Sigmoid colon (tissue), 7 donors: Measurements from ENCODE around the gene WFDC2. TPM values are rescaled to one million over a fixed set of nuclear protein-coding genes. Genes with fewer than 3 reads are reported as not detected.

Source experiments
- DNase-seq: peaks from one replicate; pipeline ENCODE4 v3.0.0-alpha.2; 2019
- H3K27ac ChIP-seq, 4 donors: fragments of 200-600 bp; sonication (generic); one replicate each; pipeline ENCODE4 v1.5.1; 2016 to 2019; ENCODE audit warnings: mild to moderate bottlenecking in 1 of 4
- H3K27me3 ChIP-seq, 3 donors: fragments of 200-600 bp; sonication (generic); one replicate each; pipeline ENCODE4 v1.5.1; 2019; ENCODE audit warnings: mild to moderate bottlenecking in 1 of 3
- H3K36me3 ChIP-seq, 4 donors: fragments of 200-600 bp; sonication (generic); one replicate each; pipeline ENCODE4 v1.5.1; 2016 to 2019
- H3K4me1 ChIP-seq, 4 donors: fragments of 200-600 bp; sonication (generic); one replicate each; pipeline ENCODE4 v1.5.1; 2017 to 2019
- H3K4me3 ChIP-seq, 4 donors: fragments of 200-600 bp; sonication (generic); one replicate each; pipeline ENCODE4 v1.5.1; 2017 to 2019; ENCODE audit warnings: mild to moderate bottlenecking in 2 of 4, moderate library complexity in 1 of 4
- H3K9me3 ChIP-seq, 4 donors: fragments of 200-600 bp in 3 of 4; sonication (generic) in 3 of 4; one replicate each; pipeline versions ENCODE4 v1.5.1 to v1.6.1; 2013 to 2019
- EP300 ChIP-seq, 4 donors: sonication (generic); formaldehyde crosslinking; IDR thresholded peaks; one replicate each; pipeline ENCODE4 v1.6.1; 2017; ENCODE audit warnings: antibody characterized with exemption in 4 of 4
- POLR2A ChIP-seq, 2 donors: fragments of 450-650 bp; IDR thresholded peaks; one replicate each; pipeline ENCODE4 v1.6.1; 2016; ENCODE audit warnings: antibody characterized with exemption in 2 of 2, mild to moderate bottlenecking in 2 of 2, moderate library complexity in 2 of 2
- POLR2AphosphoS5 ChIP-seq, 4 donors: sonication (generic); formaldehyde crosslinking; IDR thresholded peaks; one replicate each; pipeline ENCODE4 v1.6.1; 2017; ENCODE audit warnings: antibody characterized with exemption in 4 of 4
- WGBS, 2 donors: extraction: QIAGEN DNeasy Blood & Tissue Kit; methylation state at CpG; one replicate each; pipeline ENCODE4 v1.1.7; 2013; 5-methylcytosine and 5-hydroxymethylcytosine counted together
- intact Hi-C: fragments of 100-400 bp; cut with DNase I; formaldehyde crosslinking; loops from one replicate; pipeline ENCODE4 v1.15.1; 2023
- polyA plus RNA-seq, 3 donors: library from polyadenylated mRNA; stranded (reverse); fragments of 200-250 nt; gene quantifications; one replicate each; pipeline ENCODE4 v1.2.3, GENCODE V29; 2013
- total RNA-seq, 4 donors: library from RNA; depleted of rRNA; stranded (reverse); fragments of >200 nt; gene quantifications; one replicate each; pipeline ENCODE4 v1.1.0, GENCODE V29; 2016
- TF ChIP-seq, protein P1 (sequence below), 4 experiments: fragments of 450-650 bp in 3 of 4; fragments of 200-600 bp in 1 of 4; IDR thresholded peaks; one replicate each; pipeline ENCODE4 v1.5.1; 2016 to 2019; ENCODE audit warnings: antibody characterized with exemption in 4 of 4, mild to moderate bottlenecking in 3 of 4, moderate library complexity in 2 of 4
- donor health status: healthy with polysubstance abuse.
- donor health status: Bipolar disorder and iron deficiency.
- donor health status: healthy.

Gene WFDC2
- total and polyA plus RNA-seq, 7 donors = 29.6 to 94.1 (median 42.5) TPM

DNA sequence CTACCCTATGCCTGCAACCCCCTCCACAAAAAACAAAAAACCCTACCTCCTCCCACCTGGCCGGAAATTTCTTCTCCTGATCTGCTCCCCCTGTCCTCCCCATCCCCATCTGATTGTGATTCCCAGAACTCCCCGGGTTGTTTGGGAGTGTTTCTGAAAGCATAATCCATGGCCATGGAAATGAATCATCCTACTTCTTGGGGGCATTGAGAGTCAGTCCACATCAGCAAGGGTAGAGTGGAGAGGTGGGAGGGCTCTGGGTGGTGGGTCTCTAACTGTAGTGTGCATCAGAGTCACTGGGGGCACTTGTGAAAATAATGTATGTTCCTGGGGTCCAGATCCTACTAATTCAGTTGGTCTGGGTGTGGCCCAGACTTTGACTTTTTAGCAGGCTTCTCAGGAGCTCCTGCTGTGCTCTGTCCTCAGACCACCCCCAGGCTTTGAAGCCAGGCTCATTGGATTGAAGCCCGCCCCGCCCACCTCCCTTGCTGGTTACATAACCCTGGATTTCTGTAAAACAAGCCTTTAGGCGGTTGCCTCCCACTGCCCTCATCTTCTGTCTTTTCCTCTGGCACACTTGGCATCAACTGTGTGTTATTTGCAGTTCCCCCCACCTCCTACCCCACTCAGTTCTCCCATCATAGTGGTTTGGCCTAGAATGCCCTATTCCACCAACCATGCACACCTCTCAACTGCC lies 43.1 kb upstream of the WFDC2 start:
- TF ChIP-seq POLR2AphosphoS5 (IDR thresholded peaks at IDR 0.05) (no peak), EP300 (IDR thresholded peaks at IDR 0.05) (no peak), POLR2A (IDR thresholded peaks at IDR 0.05) (no peak)
- TF ChIP-seq, protein P1, sequence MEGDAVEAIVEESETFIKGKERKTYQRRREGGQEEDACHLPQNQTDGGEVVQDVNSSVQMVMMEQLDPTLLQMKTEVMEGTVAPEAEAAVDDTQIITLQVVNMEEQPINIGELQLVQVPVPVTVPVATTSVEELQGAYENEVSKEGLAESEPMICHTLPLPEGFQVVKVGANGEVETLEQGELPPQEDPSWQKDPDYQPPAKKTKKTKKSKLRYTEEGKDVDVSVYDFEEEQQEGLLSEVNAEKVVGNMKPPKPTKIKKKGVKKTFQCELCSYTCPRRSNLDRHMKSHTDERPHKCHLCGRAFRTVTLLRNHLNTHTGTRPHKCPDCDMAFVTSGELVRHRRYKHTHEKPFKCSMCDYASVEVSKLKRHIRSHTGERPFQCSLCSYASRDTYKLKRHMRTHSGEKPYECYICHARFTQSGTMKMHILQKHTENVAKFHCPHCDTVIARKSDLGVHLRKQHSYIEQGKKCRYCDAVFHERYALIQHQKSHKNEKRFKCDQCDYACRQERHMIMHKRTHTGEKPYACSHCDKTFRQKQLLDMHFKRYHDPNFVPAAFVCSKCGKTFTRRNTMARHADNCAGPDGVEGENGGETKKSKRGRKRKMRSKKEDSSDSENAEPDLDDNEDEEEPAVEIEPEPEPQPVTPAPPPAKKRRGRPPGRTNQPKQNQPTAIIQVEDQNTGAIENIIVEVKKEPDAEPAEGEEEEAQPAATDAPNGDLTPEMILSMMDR (IDR thresholded peaks at IDR 0.05) = no peak
- peak overlapping the region in 2 of 4 donors; percentile 12 to 14 for H3K27ac ChIP-seq
- no peaks in the 10 kb centered on the region for H3K27me3 ChIP-seq
- H3K4me3 ChIP-seq = no peak overlapping the region
- WGBS, 2 donors = 74 to 90% methylated on average over 5 of the region's 5 CpGs
- DNase-seq = no peak
- H3K9me3 ChIP-seq = no peaks in the 10 kb centered on the region
- intact Hi-C loops = no loop called here
- H3K4me1 ChIP-seq = peaks cover 0 to 9% (median 0%) of the 10 kb centered on the region in 4 donors
- peaks cover 9 to 52% (median 27%) of the 10 kb centered on the region in 4 donors for H3K36me3 ChIP-seq

DNA sequence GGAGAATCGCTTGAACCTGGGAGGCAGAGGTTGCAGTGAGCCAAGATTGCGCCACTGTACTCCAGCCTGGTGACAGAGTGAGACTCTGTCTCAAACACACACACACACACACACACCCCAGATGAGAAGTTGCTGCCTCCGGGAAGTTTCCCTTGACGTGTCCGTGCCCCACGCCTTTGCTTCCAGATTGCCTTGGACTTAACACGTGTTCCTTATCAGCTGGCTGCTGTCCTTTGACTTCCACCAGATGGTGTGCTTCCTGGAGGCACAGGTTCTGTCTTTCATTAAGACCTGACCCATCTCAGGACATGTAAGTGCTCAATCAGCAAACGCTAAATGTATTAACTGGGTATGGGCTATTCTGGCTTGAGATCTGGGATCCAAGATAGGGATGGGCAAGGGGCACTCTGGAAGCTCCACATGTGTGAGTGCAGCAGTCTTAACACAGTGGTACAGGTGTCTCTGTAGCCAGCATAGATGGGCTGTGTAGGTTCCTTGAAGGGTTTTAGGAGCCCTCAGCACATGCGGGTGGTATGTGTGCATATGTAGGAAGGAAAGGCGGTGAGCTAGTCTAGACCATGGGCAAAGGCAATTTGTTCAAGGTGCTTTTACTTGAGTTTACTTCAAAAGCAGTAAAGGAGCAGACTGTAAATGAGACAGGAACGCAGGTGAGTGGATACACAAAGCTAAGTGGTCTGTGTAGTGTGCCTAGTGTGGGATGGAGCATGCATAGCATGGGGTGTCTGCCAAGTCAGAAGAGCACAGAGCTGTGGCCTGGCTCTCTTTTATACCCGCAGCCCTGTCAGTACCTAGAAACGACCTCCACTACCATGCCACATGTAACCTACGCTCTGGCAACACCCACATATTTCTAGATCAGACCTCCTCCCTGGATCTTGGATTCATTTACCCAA lies 42.1 kb upstream of the WFDC2 start:
- H3K36me3 ChIP-seq = peaks cover 9 to 42% (median 22%) of the 10 kb centered on the region in 4 donors
- intact Hi-C loops = no loop called here
- no peak overlapping the region for H3K4me3 ChIP-seq
- 57 to 85% methylated on average over 14 of the region's 14 CpGs for WGBS, 2 donors
- TF ChIP-seq EP300 (IDR thresholded peaks at IDR 0.05) (no peak), POLR2AphosphoS5 (IDR thresholded peaks at IDR 0.05) (no peak), POLR2A (IDR thresholded peaks at IDR 0.05) (no peak)
- TF ChIP-seq, protein P1 (IDR thresholded peaks at IDR 0.05) = no peak
- H3K9me3 ChIP-seq = no peaks in the 10 kb centered on the region
- H3K27me3 ChIP-seq = no peaks in the 10 kb centered on the region
- no peak for DNase-seq
- H3K27ac ChIP-seq = no peak overlapping the region
- peaks cover 0 to 9% (median 0%) of the 10 kb centered on the region in 4 donors for H3K4me1 ChIP-seq

DNA sequence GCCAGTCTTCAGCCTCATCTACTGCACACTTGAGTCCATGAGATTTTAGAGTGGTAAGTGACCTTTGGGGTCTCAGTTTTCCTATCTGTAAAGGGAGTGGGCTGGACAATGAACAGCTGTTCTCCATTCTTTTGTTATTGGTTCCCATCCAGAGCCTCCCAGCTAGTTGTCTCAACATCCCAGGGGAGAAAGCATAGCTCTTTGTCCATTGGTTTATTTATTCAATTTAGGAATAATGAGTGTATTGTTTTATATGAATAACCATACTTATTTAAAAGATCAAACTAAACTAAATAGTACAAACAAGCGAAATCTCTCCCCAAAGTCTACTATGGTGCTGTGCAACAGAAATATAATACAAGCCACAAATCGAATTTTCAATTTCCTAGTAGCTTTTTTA lies 39.9 kb upstream of the WFDC2 start:
- peaks cover 2 to 21% (median 10%) of the 10 kb centered on the region in 4 donors for H3K36me3 ChIP-seq
- 86 to 94% methylated on average over 2 of the region's 2 CpGs for WGBS, 2 donors
- peaks cover 0 to 16% (median 0%) of the 10 kb centered on the region in 4 donors for H3K4me1 ChIP-seq
- no peak overlapping the region for H3K27ac ChIP-seq
- no peaks in the 10 kb centered on the region for H3K27me3 ChIP-seq
- no peaks in the 10 kb centered on the region for H3K9me3 ChIP-seq
- intact Hi-C loops = no loop called here
- H3K4me3 ChIP-seq = no peak overlapping the region
- TF ChIP-seq POLR2AphosphoS5 (IDR thresholded peaks at IDR 0.05) (no peak), EP300 (IDR thresholded peaks at IDR 0.05) (no peak), POLR2A (IDR thresholded peaks at IDR 0.05) (no peak)
- TF ChIP-seq, protein P1 (IDR thresholded peaks at IDR 0.05) = no peak
- DNase-seq = no peak

DNA sequence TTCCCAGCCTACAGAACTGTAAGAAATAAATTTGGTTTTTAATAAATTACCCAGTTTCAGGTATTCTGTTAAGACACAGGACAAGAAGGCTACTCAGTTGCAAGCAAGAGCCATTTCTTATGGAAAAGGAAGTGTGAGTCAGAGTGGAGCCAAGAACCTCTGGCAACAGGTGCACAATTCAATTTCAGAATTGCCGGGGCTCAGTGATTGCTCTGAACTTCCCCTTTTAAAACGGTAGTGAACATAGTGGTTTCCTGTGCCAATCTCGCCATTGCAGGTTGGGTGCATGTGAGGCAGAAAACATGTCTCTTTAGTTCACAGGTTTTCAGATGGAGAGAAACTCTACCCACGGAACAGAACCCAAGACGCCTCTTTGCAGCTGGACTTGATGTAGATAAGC lies 37.3 kb upstream of the WFDC2 start:
- intact Hi-C loops = no loop called here
- Histone ChIP-seq H3K27ac (no peak overlapping the region), H3K4me3 (no peak overlapping the region), H3K4me1 (peaks cover 0 to 19% (median 6%) of the 10 kb centered on the region in 4 donors), H3K9me3 (no peaks in the 10 kb centered on the region), H3K27me3 (no peaks in the 10 kb centered on the region), H3K36me3 (no peaks in the 10 kb centered on the region)
- WGBS, 2 donors = 49 to 61% methylated on average over 5 of the region's 5 CpGs
- TF ChIP-seq, protein P1 (IDR thresholded peaks at IDR 0.05) = no peak
- TF ChIP-seq POLR2AphosphoS5 (IDR thresholded peaks at IDR 0.05) (no peak), EP300 (IDR thresholded peaks at IDR 0.05) (no peak), POLR2A (IDR thresholded peaks at IDR 0.05) (no peak)
- no peak for DNase-seq
